Ovary (tissue), 3 donors: Measurements from ENCODE around the gene ZNF546.

Experiments
- CTCF ChIP-seq, 3 donors: fragments of 450-650 bp in 2 of 3; fragments of 200-600 bp in 1 of 3; IDR thresholded peaks; one replicate each; pipeline versions ENCODE4 v1.5.1 to v1.8.0; 2016 to 2022; ENCODE audit warnings: antibody characterized with exemption in 3 of 3, mild to moderate bottlenecking in 1 of 3
- EP300 ChIP-seq: sonication (generic); formaldehyde crosslinking; IDR thresholded peaks from one replicate; pipeline ENCODE4 v1.6.1; 2017; ENCODE audit warnings: antibody characterized with exemption
- donor health status: DM: no; HTN: no; CAD: no.

- TF ChIP-seq EP300 = no peak
- no peak for TF ChIP-seq CTCF (IDR thresholded peaks at IDR 0.05)
Observed at GRCh38 chr19:40013991-40014390, 17.1 kb downstream of the ZNF546 start.
